ENCODE data around the gene DYNC1I1.

DNA sequence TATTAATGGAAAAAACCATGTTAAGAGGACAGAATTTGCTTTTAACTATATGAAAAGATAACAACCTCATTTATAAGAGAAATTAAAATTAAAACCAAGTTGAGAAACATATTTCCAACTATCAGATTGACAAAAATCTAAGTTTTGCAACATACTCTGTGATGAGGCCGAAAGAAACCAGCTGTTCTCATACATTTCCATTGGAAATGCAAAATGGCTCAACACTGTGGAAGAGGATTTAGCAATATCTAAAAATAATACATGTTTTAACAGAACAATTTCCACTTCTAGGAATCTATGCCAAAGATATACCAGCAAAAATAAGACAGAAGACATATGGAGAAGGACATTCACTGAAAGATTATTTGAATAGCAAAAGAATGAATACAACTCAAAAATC, 268.8 kb downstream of the DYNC1I1 start:
- TF ChIP-seq MXI1 (IDR thresholded peaks at IDR 0.05; ENCODE audit: borderline replicate concordance, low read depth, low read length) (no peak), POLR2A (IDR thresholded peaks at IDR 0.05; ENCODE audit: insufficient read depth in 1 of 2, low read depth in 2 of 2, low read length in 2 of 2) (no peak), ZNF747 (CRISPR knock-in tag; IDR thresholded peaks at IDR 0.05; ENCODE audit: borderline replicate concordance) (no peak), ZNF24 (IDR thresholded peaks at IDR 0.05) (no peak), PHF21A (CRISPR knock-in tag; IDR thresholded peaks at IDR 0.05) (no peak), KDM1A (CRISPR knock-in tag; IDR thresholded peaks at IDR 0.05) (no peak), ZNF205 (CRISPR knock-in tag; IDR thresholded peaks at IDR 0.05) (no peak)
- TF ChIP-seq, protein P1, sequence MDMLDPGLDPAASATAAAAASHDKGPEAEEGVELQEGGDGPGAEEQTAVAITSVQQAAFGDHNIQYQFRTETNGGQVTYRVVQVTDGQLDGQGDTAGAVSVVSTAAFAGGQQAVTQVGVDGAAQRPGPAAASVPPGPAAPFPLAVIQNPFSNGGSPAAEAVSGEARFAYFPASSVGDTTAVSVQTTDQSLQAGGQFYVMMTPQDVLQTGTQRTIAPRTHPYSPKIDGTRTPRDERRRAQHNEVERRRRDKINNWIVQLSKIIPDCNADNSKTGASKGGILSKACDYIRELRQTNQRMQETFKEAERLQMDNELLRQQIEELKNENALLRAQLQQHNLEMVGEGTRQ (IDR thresholded peaks at IDR 0.05; ENCODE audit: low read depth, low read length), result no peak
- TF ChIP-seq, protein P1 (CRISPR knock-in tag; IDR thresholded peaks at IDR 0.05; ENCODE audit: borderline replicate concordance), result no peak
- TF ChIP-seq, protein P2, sequence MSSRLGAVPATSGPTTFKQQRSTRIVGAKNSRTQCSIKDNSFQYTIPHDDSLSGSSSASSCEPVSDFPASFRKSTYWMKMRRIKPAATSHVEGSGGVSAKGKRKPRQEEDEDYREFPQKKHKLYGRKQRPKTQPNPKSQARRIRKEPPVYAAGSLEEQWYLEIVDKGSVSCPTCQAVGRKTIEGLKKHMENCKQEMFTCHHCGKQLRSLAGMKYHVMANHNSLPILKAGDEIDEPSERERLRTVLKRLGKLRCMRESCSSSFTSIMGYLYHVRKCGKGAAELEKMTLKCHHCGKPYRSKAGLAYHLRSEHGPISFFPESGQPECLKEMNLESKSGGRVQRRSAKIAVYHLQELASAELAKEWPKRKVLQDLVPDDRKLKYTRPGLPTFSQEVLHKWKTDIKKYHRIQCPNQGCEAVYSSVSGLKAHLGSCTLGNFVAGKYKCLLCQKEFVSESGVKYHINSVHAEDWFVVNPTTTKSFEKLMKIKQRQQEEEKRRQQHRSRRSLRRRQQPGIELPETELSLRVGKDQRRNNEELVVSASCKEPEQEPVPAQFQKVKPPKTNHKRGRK (CRISPR knock-in tag; IDR thresholded peaks at IDR 0.05), result no peak

Measured in HepG2 (cell line).